Right lobe of liver (tissue), 4 donors: Measurements from ENCODE around the gene CLEC16A.

ENCODE experiments used
- POLR2A ChIP-seq: fragments of 450-650 bp; IDR thresholded peaks from one replicate; pipeline ENCODE4 v1.6.1; 2017; ENCODE audit warnings: antibody characterized with exemption, mild to moderate bottlenecking
- TF ChIP-seq, protein P1 (sequence below), 4 donors: fragments of 200-600 bp in 3 of 4; fragments of 450-650 bp in 1 of 4; IDR thresholded peaks; one replicate each; pipeline versions ENCODE4 v1.5.1 to v1.8.0; 2016 to 2022; ENCODE audit warnings: antibody characterized with exemption in 4 of 4, mild to moderate bottlenecking in 2 of 4
- donor health status: DM: no; HTN: no; CAD: no.
- donor health status: DM: no; HTN: no; CAD: no.
- donor health status: DM: no; HTN: yes; CAD: no.

DNA sequence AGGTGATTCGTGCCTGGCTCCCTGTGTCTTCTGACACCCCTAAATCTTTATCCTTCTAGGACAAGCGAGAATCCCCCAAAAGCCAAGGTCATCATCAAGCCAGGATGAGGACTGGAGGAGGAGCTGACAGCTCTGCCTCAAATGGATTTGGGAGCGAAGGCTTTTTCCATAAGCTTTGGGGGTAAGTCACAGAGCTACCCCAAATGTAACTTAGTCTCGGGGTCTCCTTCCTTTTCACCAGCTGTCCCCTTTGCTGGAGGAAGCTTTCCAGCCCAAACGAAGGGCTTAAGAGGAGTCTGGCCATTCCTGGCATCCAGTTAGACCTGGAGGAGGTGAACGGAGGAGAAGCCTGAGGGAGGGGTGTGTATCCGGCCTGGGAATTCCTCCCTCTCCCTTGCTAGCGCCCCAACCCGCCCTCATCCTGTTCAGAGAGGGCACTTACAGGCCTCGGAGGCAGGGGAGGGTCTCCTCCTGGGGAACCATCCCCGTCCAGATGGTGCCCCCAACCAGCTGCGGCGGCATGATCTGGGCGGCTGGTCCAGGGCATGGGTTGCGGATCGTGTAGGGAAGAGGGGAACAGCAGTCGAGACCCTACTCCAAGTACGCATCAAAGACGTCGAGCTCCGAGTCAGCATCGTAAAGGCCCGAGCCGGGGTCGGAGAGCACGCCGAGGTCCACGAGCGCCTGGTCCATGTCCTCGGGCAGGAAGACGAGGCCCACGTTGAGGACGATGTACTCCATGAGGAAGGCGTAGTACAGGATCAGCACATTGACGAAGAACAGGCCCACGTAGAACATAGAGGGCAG lies 3.0 kb upstream of the CLEC16A start:
- TF ChIP-seq, protein P1, sequence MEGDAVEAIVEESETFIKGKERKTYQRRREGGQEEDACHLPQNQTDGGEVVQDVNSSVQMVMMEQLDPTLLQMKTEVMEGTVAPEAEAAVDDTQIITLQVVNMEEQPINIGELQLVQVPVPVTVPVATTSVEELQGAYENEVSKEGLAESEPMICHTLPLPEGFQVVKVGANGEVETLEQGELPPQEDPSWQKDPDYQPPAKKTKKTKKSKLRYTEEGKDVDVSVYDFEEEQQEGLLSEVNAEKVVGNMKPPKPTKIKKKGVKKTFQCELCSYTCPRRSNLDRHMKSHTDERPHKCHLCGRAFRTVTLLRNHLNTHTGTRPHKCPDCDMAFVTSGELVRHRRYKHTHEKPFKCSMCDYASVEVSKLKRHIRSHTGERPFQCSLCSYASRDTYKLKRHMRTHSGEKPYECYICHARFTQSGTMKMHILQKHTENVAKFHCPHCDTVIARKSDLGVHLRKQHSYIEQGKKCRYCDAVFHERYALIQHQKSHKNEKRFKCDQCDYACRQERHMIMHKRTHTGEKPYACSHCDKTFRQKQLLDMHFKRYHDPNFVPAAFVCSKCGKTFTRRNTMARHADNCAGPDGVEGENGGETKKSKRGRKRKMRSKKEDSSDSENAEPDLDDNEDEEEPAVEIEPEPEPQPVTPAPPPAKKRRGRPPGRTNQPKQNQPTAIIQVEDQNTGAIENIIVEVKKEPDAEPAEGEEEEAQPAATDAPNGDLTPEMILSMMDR (IDR thresholded peaks at IDR 0.05) = no peak
- no peak for TF ChIP-seq POLR2A
